HCT116 (cell line): ENCODE data around the gene COL5A1. TPM values are rescaled to one million over a fixed set of nuclear protein-coding genes. Genes with fewer than 3 reads are reported as not detected.

ENCODE experiments used
- ATAC-seq: fragments of 200-7000 bp; cut with Tn5 transposase; 2 replicates; pipeline ENCODE4 v1.9.1; 2020; ENCODE audit warnings: mild to moderate bottlenecking, moderate library complexity
- BruUV-seq: library from RNA; stranded (reverse); fragments of 400-500 nt; replicated peaks from 2 replicates; lab custom pipeline; 2021; lab: Mats Ljungman, UMichigan
- CTCF ChIA-PET: fragments of 300-600 bp; sonication (Branson Sonifier 250); formaldehyde crosslinking; loops from one replicate; lab custom pipeline; 2021; ENCODE audit warnings: antibody characterized with exemption; lab: Charles Lee
- POLR2A ChIA-PET: fragments of 300-600, 350-600 bp; sonication (Branson Sonifier 250); formaldehyde crosslinking; loops from one replicate; lab custom pipeline; 2021; ENCODE audit warnings: antibody characterized with exemption; lab: Charles Lee
- RAD21 ChIA-PET, 2 experiments: fragments of 300-600 bp; sonication (Branson Sonifier 250); formaldehyde crosslinking; loops; one replicate each; lab custom pipeline; 2023; ENCODE audit warnings: low total read pairs in 2 of 2; ENCODE audit not compliant: uncharacterized antibody in 2 of 2, unreplicated experiment in 2 of 2, low non-redundant PET in 1 of 2; lab: Charles Lee
- DNase-seq: peaks from one replicate; pipeline ENCODE4 v3.0.0-alpha.2; 2010; ENCODE audit warnings: low read depth, low spot score
- H2AFZ ChIP-seq: fragments of 200-600 bp; shearing (Covaris generic), sonication (generic); 2 replicates; pipeline ENCODE4 v1.6.1; 2017; ENCODE audit warnings: low read depth, mixed run types, mixed read lengths, antibody characterized with exemption, low read length; ENCODE audit not compliant: poor library complexity, severe bottlenecking
- H3K27ac ChIP-seq: 2 replicates; pipeline ENCODE4 v1.5.1; 2012; ENCODE audit warnings: low read depth, low read length
- H3K27me3 ChIP-seq: fragments of 200-600 bp; sonication (generic); 2 replicates; pipeline ENCODE4 v1.6.1; 2016; ENCODE audit warnings: mixed run types, low read length, mixed read lengths; ENCODE audit not compliant: insufficient read depth
- H3K36me3 ChIP-seq, 2 experiments: fragments of 200-500 bp in 1 of 2; fragments of 200-600 bp in 1 of 2; sonication (Bioruptor generic) in 1 of 2; sonication (generic) in 1 of 2; 2 replicates each; pipeline versions ENCODE4 v1.5.1 to v1.6.1; 2014 to 2016; ENCODE audit warnings: low read length in 2 of 2, inconsistent platforms in 1 of 2, mixed read lengths in 1 of 2, mixed run types in 1 of 2; ENCODE audit not compliant: insufficient read depth in 2 of 2, control insufficient read depth in 1 of 2
- H3K4me1 ChIP-seq, 2 experiments: fragments of 200-600 bp in 1 of 2; sonication (generic) in 1 of 2; 2 replicates each; pipeline versions ENCODE4 v1.5.1 to v1.6.1; 2012 to 2017; ENCODE audit warnings: low read length in 2 of 2, inconsistent platforms in 1 of 2, mild to moderate bottlenecking in 1 of 2, mixed read lengths in 1 of 2, mixed run types in 1 of 2, moderate library complexity in 1 of 2; ENCODE audit not compliant: insufficient read depth in 2 of 2, control insufficient read depth in 1 of 2
- H3K4me2 ChIP-seq: fragments of 200-600 bp; sonication (generic); 2 replicates; pipeline ENCODE4 v1.6.1; 2017; ENCODE audit warnings: mixed run types, low read length, mixed read lengths
- H3K4me3 ChIP-seq, 2 experiments: fragments of 200-600 bp in 1 of 2; sonication (generic) in 1 of 2; replicated peaks in 1 of 2; 2 replicates each; pipeline ENCODE4 v1.5.1; 2011 to 2016; ENCODE audit warnings: low read length in 2 of 2, control low read depth in 1 of 2, low read depth in 1 of 2, mild to moderate bottlenecking in 1 of 2, mixed read lengths in 1 of 2, mixed run types in 1 of 2
- H3K79me2 ChIP-seq: fragments of 200-600 bp; sonication (generic); 2 replicates; pipeline ENCODE4 v1.6.1; 2017; ENCODE audit warnings: mild to moderate bottlenecking, mixed run types, low read length, moderate library complexity, mixed read lengths; ENCODE audit not compliant: insufficient read depth
- H3K9ac ChIP-seq: fragments of 200-600 bp; sonication (generic); 2 replicates; pipeline ENCODE4 v1.6.1; 2016; ENCODE audit warnings: low read length, mixed read lengths
- H3K9me2 ChIP-seq: fragments of 200-600 bp; sonication (generic), shearing (Covaris generic); 2 replicates; pipeline ENCODE4 v1.6.1; 2017; ENCODE audit warnings: mixed run types, mild to moderate bottlenecking, moderate library complexity; ENCODE audit not compliant: insufficient read depth
- H3K9me3 ChIP-seq, 2 experiments: fragments of 200-500 bp in 1 of 2; fragments of 200-600 bp in 1 of 2; sonication (Bioruptor generic) in 1 of 2; sonication (generic) in 1 of 2; 2 replicates each; pipeline ENCODE4 v1.6.1; 2014 to 2017; ENCODE audit warnings: low read length in 2 of 2, mixed read lengths in 2 of 2, inconsistent platforms in 1 of 2, low read depth in 1 of 2, mild to moderate bottlenecking in 1 of 2, mixed run types in 1 of 2, moderate library complexity in 1 of 2; ENCODE audit not compliant: control insufficient read depth in 1 of 2, insufficient read depth in 1 of 2
- H4K20me1 ChIP-seq: fragments of 200-600 bp; sonication (generic), shearing (Covaris generic); 2 replicates; pipeline ENCODE4 v1.6.1; 2017; ENCODE audit warnings: mixed run types, mild to moderate bottlenecking, moderate library complexity; ENCODE audit not compliant: insufficient read depth
- ATF3 ChIP-seq: IDR thresholded peaks from 2 replicates; pipeline ENCODE4 v1.6.1; 2012
- CEBPB ChIP-seq: IDR thresholded peaks from 2 replicates; pipeline ENCODE4 v1.6.1; 2012; ENCODE audit warnings: low read depth
- ELF1 ChIP-seq: IDR thresholded peaks from 2 replicates; pipeline ENCODE4 v1.6.1; 2012; ENCODE audit warnings: low read depth, borderline replicate concordance
- FOSL1 ChIP-seq: IDR thresholded peaks from 2 replicates; pipeline ENCODE4 v1.6.1; 2012; ENCODE audit warnings: low read depth
- POLR2A ChIP-seq: IDR thresholded peaks from 2 replicates; pipeline ENCODE4 v1.7.0; 2011; ENCODE audit warnings: borderline replicate concordance; ENCODE audit not compliant: insufficient read depth, insufficient read length; ENCODE audit errors: extremely low read depth
- POLR2AphosphoS5 ChIP-seq: IDR thresholded peaks from 2 replicates; pipeline ENCODE4 v1.6.1; 2011; ENCODE audit warnings: mild to moderate bottlenecking, low read depth, low read length, moderate library complexity
- RAD21 ChIP-seq: IDR thresholded peaks from 2 replicates; pipeline ENCODE4 v1.6.1; 2012; ENCODE audit warnings: low read depth, mild to moderate bottlenecking
- SIN3A ChIP-seq: IDR thresholded peaks from 2 replicates; pipeline ENCODE4 v1.6.1; 2012; ENCODE audit warnings: low read depth
- ZBTB33 ChIP-seq: IDR thresholded peaks from 2 replicates; pipeline ENCODE4 v1.6.1; 2011; ENCODE audit warnings: mild to moderate bottlenecking, low read length, moderate library complexity; ENCODE audit not compliant: insufficient replicate concordance; ENCODE audit errors: extremely low read depth
- ZFX ChIP-seq: fragments of 450-650 bp; IDR thresholded peaks from 2 replicates; pipeline ENCODE4 v1.6.1; 2017
- ZNF274 ChIP-seq: fragments of 200-500 bp; sonication (Bioruptor generic); IDR thresholded peaks from 2 replicates; pipeline ENCODE4 v1.6.1; 2014; ENCODE audit warnings: mild to moderate bottlenecking, low read depth, low read length, inconsistent platforms
- intact Hi-C: fragments of 100-400 bp; cut with micrococcal nuclease; formaldehyde crosslinking; loops from 2 replicates; pipeline ENCODE4 v1.10.0; 2022
- total RNA-seq: library from RNA; stranded (reverse); gene quantifications from one replicate; pipeline ENCODE4 v1.2.1, GENCODE V29; 2021; ENCODE audit not compliant: unreplicated experiment

The COL5A1 gene
- total RNA-seq, 1 experiment from 2014 or later: 0.30 TPM

DNA sequence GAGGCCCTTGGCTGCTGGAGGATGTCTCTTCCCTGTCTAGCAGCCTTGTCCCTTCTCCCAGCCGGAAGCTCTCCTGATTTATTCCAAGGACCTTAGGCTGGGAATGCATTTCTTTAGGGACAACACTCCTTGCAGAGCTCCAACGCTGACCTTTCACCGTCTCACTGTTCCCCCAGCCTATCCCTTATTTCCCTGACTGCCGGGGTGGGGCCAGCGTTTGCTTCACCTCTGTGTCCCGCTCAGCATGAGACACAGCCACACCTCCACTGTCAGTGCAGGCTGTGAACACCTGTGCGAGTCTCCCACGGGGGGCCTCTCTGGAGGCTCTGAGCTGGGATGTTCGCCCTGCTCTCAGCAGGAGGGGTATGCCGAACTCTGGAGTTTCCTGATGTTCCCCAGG is 132.8 kb downstream of the COL5A1 start:
- ChIA-PET RAD21 (no interaction called here), POLR2A (no interaction called here), CTCF (no interaction called here)
- H3K4me3 ChIP-seq: no peak overlapping the region
- DNase-seq: no peak
- ATAC-seq: no peak
- no peak overlapping the region for H3K9ac ChIP-seq
- no peak overlapping the region for H3K27ac ChIP-seq
- H2AFZ ChIP-seq: no peak overlapping the region
- peaks cover 3 to 5% of the 10 kb centered on the region in 2 experiments; a peak in 2 of 4 replicates for H3K4me1 ChIP-seq
- H3K79me2 ChIP-seq: no peaks in the 10 kb centered on the region
- no TSS peak for BruUV-seq
- no peaks in the 10 kb centered on the region for H3K9me2 ChIP-seq
- H3K27me3 ChIP-seq: no peaks in the 10 kb centered on the region
- intact Hi-C loops: no loop called here
- H3K9me3 ChIP-seq: no peaks in the 10 kb centered on the region
- H4K20me1 ChIP-seq: no peaks in the 10 kb centered on the region
- H3K36me3 ChIP-seq: no peaks in the 10 kb centered on the region
- no peak for TF ChIP-seq SIN3A
- TF ChIP-seq POLR2A: no peak
- no peak for TF ChIP-seq ZNF274
- no peak for TF ChIP-seq FOSL1
- no peak for TF ChIP-seq ELF1
- TF ChIP-seq ZFX: no peak
- TF ChIP-seq ATF3: no peak
- TF ChIP-seq RAD21: no peak
- no peak for TF ChIP-seq POLR2AphosphoS5
- TF ChIP-seq ZBTB33: no peak
- no peak for TF ChIP-seq CEBPB
- H3K4me2 ChIP-seq: no peak overlapping the region
